Activated CD4-positive, alpha-beta memory T cell treated with anti-CD3 and anti-CD28 coated beads for 36 hours (primary cell): ENCODE data around the gene PCSK7. TPM values are rescaled to one million over a fixed set of nuclear protein-coding genes. Genes with fewer than 3 reads are reported as not detected.
A peak's percentile ranks its signal among the peaks of the same experiment; 100 is the strongest.
"Not testable (repeated sequence)": the region's sequence is repeated elsewhere in the genome, so short reads cannot be mapped to it uniquely, and the experiment has no call there.

Source experiments
- CTCF ChIA-PET: fragments of 350-600 bp; sonication (Branson Sonifier 250); formaldehyde crosslinking; loops from one replicate; lab custom pipeline; 2021; ENCODE audit warnings: antibody characterized with exemption, inconsistent platforms; lab: Charles Lee
- POLR2A ChIA-PET: fragments of 350-600 bp; sonication (Branson Sonifier 250); formaldehyde crosslinking; loops from one replicate; lab custom pipeline; 2021; ENCODE audit warnings: antibody characterized with exemption; lab: Charles Lee
- DNase-seq: peaks from one replicate; pipeline ENCODE4 v3.0.0-alpha.2; 2020
- H3K27ac Mint-ChIP-seq: one replicate; pipeline ENCODE4 v1.8.0; 2021; ENCODE audit warnings: mixed read lengths
- H3K27me3 Mint-ChIP-seq: one replicate; pipeline ENCODE4 v1.8.0; 2021; ENCODE audit warnings: mixed read lengths
- H3K36me3 Mint-ChIP-seq: one replicate; pipeline ENCODE4 v1.8.0; 2021; ENCODE audit warnings: mixed read lengths
- H3K4me1 Mint-ChIP-seq: one replicate; pipeline ENCODE4 v1.8.0; 2021; ENCODE audit warnings: low read depth, mixed read lengths
- H3K4me3 Mint-ChIP-seq: one replicate; pipeline ENCODE4 v1.8.0; 2021; ENCODE audit warnings: mild to moderate bottlenecking, mixed read lengths
- H3K9me3 Mint-ChIP-seq: one replicate; pipeline ENCODE4 v1.8.0; 2021; ENCODE audit warnings: mixed read lengths
- intact Hi-C: fragments of 100-400 bp; cut with micrococcal nuclease; formaldehyde crosslinking; loops from one replicate; pipeline ENCODE4 v1.15.1; 2023
- total RNA-seq, 2 experiments: library from RNA; stranded (reverse); gene quantifications; one replicate each; pipeline ENCODE4 v1.2.3, GENCODE V29; 2021

PCSK7 gene, protein sequence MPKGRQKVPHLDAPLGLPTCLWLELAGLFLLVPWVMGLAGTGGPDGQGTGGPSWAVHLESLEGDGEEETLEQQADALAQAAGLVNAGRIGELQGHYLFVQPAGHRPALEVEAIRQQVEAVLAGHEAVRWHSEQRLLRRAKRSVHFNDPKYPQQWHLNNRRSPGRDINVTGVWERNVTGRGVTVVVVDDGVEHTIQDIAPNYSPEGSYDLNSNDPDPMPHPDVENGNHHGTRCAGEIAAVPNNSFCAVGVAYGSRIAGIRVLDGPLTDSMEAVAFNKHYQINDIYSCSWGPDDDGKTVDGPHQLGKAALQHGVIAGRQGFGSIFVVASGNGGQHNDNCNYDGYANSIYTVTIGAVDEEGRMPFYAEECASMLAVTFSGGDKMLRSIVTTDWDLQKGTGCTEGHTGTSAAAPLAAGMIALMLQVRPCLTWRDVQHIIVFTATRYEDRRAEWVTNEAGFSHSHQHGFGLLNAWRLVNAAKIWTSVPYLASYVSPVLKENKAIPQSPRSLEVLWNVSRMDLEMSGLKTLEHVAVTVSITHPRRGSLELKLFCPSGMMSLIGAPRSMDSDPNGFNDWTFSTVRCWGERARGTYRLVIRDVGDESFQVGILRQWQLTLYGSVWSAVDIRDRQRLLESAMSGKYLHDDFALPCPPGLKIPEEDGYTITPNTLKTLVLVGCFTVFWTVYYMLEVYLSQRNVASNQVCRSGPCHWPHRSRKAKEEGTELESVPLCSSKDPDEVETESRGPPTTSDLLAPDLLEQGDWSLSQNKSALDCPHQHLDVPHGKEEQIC
- total RNA-seq, result 100 to 1,000 TPM; 104 to 105 TPM

DNA sequence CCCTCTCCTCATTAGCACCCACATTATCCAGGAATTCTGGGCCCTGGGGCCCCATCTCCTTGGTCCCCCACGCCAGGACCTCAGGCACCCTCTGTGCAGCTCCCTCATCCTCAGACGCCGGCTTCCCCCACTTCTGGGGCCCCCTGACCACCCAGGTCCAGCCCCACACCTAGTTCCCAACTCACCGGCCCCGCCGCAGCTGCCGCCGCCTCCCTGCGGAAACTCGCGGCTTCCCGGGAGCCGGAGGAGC, at the start of gene PCSK7:
Gene PCSK7, minus strand, starts transcription at position 232 of the 250 bp plus-strand sequence. CDS start 2,229 bp downstream, outside the sequence.
- H3K4me3 Mint-ChIP-seq, result peak within 1 kb of the TSS; percentile 99
- ChIA-PET POLR2A (interaction anchor here (1.3 to 3.3 kb wide), 4 partner anchors 52 to 378 kb away, joined by 3 to 22 read pairs (median 11); partner anchors contain the start of genes CEP164 and SIDT2), CTCF (interaction anchor here (0.8 to 2.8 kb wide), 9 partner anchors 10 to 441 kb away, joined by 3 to 21 read pairs (median 6); partner anchors contain the start of genes APOA5, CEP164, PAFAH1B2 and SIDT2)
- H3K36me3 Mint-ChIP-seq, result peaks cover 39% of the 10 kb centered on the region
- no peaks in the 10 kb centered on the region for H3K9me3 Mint-ChIP-seq
- H3K27ac Mint-ChIP-seq, result peak within 1 kb of the TSS; percentile 98
- intact Hi-C loops, result loop anchor here (1.0 to 5.0 kb wide), 7 partner anchors 96 to 756 kb away; partner anchors contain the start of genes BUD13, CEP164, IL10RA and ZPR1
- no peaks in the 10 kb centered on the region for H3K27me3 Mint-ChIP-seq
- H3K4me1 Mint-ChIP-seq, result peaks cover 41% of the 10 kb centered on the region
- peak; percentile 73 for DNase-seq

GRCh38 chr11:117281159-117281558, 49.3 kb upstream of the PCSK7 start:
- Mint-ChIP-seq H3K4me1 (peaks cover 35% of the 10 kb centered on the region), H3K4me3 (no peak overlapping the region), H3K27me3 (no peaks in the 10 kb centered on the region), H3K9me3 (no peaks in the 10 kb centered on the region), H3K36me3 (peaks cover 33% of the 10 kb centered on the region), H3K27ac (peak overlapping the region; percentile 30)
- intact Hi-C loops, result no loop called here
- CTCF ChIA-PET, result no interaction called here
- POLR2A ChIA-PET, result no interaction called here
- DNase-seq, result no peak

- Mint-ChIP-seq H3K36me3 (peaks cover 27% of the 10 kb centered on the region), H3K4me3 (no peak overlapping the region), H3K9me3 (no peaks in the 10 kb centered on the region), H3K27ac (peak overlapping the region; percentile 76), H3K27me3 (no peaks in the 10 kb centered on the region), H3K4me1 (peaks cover 46% of the 10 kb centered on the region)
- intact Hi-C loops, result no loop called here
- CTCF ChIA-PET, result interaction anchor here (1.0 kb wide), 1 partner anchor 49 kb away, joined by 3 read pairs; no protein-coding TSS in a partner anchor
- POLR2A ChIA-PET, result no interaction called here
- DNase-seq, result no peak
Observed at GRCh38 chr11:117279711-117280376, 48.0 kb upstream of the PCSK7 start.

- no peak for DNase-seq
- Mint-ChIP-seq H3K27ac (peak overlapping the region; percentile 50), H3K4me3 (no peak overlapping the region), H3K27me3 (no peaks in the 10 kb centered on the region), H3K9me3 (peaks cover 3% of the 10 kb centered on the region), H3K4me1 (peaks cover 53% of the 10 kb centered on the region), H3K36me3 (peaks cover 30% of the 10 kb centered on the region)
- CTCF ChIA-PET, result no interaction called here
- POLR2A ChIA-PET, result no interaction called here
- intact Hi-C loops, result no loop called here
Observed at GRCh38 chr11:117278347-117278746, 46.5 kb upstream of the PCSK7 start.

DNA sequence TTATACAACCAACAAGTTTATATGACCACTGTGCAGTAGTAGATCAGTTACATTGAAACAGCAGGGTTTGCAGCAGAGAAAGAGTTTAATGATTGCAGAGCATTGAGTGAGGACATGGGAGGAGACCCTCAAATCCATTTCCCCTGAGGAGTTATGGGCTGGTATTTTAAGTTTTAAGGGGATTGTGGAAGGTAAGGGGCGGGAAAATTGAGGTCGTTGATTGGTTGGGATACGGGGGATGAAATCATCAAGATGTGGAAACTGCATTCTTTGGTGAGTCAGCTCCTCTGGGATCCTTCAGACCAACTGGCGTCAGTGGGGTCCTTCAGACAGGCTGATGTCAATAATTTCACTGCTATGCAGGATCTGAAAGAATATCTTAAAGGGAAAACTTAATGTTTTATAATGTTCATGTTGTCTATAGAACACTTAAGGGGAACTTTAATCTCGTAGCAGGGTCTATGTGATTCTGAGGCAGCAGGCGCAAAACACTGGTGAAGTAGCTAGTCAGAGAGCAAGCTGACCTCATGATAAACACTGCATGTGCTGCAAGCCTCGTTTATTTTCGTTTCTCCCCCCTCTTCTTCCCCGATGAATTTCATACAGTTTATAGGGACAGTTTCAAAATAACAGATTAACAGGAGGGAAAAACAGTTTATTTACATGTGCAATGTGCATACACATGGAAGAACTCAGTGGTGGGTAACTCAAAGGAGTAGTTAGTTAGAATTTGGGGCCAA, 41.8 kb upstream of the PCSK7 start:
- DNase-seq, result no peak
- H3K36me3 Mint-ChIP-seq, result peaks cover 13% of the 10 kb centered on the region
- CTCF ChIA-PET, result interaction anchor here (1.0 kb wide), 1 partner anchor 11 kb away, joined by 3 read pairs; no protein-coding TSS in a partner anchor
- peaks cover 5% of the 10 kb centered on the region for H3K9me3 Mint-ChIP-seq
- no peak overlapping the region for H3K4me3 Mint-ChIP-seq
- POLR2A ChIA-PET, result no interaction called here
- no peaks in the 10 kb centered on the region for H3K27me3 Mint-ChIP-seq
- intact Hi-C loops, result no loop called here
- no peak overlapping the region for H3K27ac Mint-ChIP-seq
- peaks cover 24% of the 10 kb centered on the region for H3K4me1 Mint-ChIP-seq

- DNase-seq, CTCF ChIA-PET, H3K27me3 Mint-ChIP-seq, H3K4me3 Mint-ChIP-seq, intact Hi-C loops, H3K9me3 Mint-ChIP-seq, H3K27ac Mint-ChIP-seq: not testable (repeated sequence)
- Mint-ChIP-seq H3K36me3 (peaks cover 13% of the 10 kb centered on the region), H3K4me1 (peaks cover 19% of the 10 kb centered on the region)
- POLR2A ChIA-PET, result interaction anchor here (1.3 kb wide), 1 partner anchor 10 kb away, joined by 4 read pairs; no protein-coding TSS in a partner anchor
Observed at GRCh38 chr11:117272175-117272574, 40.3 kb upstream of the PCSK7 start.

DNA sequence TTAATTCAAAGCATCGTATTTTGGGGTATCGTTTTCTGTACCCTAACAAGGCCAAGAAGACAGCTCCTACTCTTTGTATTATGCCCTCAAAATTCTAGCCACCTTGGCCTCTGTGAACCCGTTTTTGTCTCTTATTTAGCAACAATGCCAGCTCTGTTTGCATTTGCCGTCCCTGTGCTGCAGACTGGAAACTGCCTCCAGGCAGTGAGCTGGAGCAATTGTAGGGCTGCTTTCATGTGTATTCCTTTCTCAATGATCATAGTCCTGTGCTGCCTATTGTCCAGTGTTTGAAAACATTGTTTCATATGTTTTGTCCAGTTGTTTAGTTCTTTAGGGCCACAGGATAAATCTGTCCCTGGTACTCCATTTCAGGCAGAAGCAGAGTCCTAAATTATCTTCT, 39.3 kb upstream of the PCSK7 start:
- intact Hi-C loops, result no loop called here
- ChIA-PET POLR2A (interaction anchor here (1.3 kb wide), 1 partner anchor 11 kb away, joined by 4 read pairs; no protein-coding TSS in a partner anchor), CTCF (no interaction called here)
- H3K4me3 Mint-ChIP-seq, result no peak overlapping the region
- peaks cover 19% of the 10 kb centered on the region for H3K4me1 Mint-ChIP-seq
- DNase-seq, result no peak
- peaks cover 14% of the 10 kb centered on the region for H3K36me3 Mint-ChIP-seq
- H3K27ac Mint-ChIP-seq, result no peak overlapping the region
- H3K9me3 Mint-ChIP-seq, result peaks cover 5% of the 10 kb centered on the region
- H3K27me3 Mint-ChIP-seq, result no peaks in the 10 kb centered on the region

DNA sequence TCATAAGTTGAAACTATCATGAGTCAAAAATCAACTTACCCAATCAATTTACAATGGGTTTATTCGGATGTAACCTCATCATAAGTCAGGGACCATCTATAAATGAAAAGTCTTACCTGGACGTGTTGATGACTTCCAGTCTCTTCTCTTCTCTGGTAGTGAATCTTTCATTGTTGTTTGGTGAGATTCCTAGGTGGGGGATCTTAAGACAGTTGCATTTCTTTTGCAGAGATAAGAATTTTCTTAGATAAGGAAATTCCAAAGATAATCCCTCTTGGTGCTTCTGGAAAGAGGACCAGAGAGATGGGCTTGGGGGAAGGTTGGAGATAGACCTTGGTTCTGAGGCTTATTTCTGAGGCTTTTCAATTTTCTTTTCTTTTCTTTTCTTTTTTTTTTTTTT, 38.0 kb upstream of the PCSK7 start:
- H3K27ac Mint-ChIP-seq, result no peak overlapping the region
- CTCF ChIA-PET, result no interaction called here
- intact Hi-C loops, result no loop called here

DNA sequence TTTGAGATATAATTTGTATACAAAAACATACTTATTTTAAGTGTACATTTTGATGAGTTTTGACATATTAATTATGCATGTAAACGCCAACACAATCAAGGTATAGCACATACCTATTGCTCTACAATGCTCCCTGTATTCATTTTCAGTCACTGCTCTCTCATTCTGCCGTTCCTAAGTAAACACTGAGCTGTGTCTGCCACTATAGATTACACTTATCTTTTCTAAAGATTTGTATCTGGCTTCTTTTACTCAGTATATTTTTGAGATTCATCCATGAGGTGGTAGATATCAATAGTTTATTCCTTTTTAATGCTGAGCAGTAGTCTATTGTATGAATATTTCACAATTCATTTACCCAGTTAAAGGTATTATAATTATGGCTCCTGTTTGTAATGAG, 33.9 kb upstream of the PCSK7 start:
- intact Hi-C loops, result no loop called here
- no peak for DNase-seq
- POLR2A ChIA-PET, result no interaction called here
- H3K36me3 Mint-ChIP-seq, result peaks cover 4% of the 10 kb centered on the region
- H3K27me3 Mint-ChIP-seq, result no peaks in the 10 kb centered on the region
- no peak overlapping the region for H3K4me3 Mint-ChIP-seq
- no peaks in the 10 kb centered on the region for H3K4me1 Mint-ChIP-seq
- no peaks in the 10 kb centered on the region for H3K9me3 Mint-ChIP-seq
- CTCF ChIA-PET, result no interaction called here
- H3K27ac Mint-ChIP-seq, result no peak overlapping the region

More for the DNA sequence above, 38.0 kb upstream of the PCSK7 start:
- DNase-seq, result no peak
- Mint-ChIP-seq H3K4me1 (peaks cover 7% of the 10 kb centered on the region), H3K27me3 (no peaks in the 10 kb centered on the region), H3K9me3 (peaks cover 5% of the 10 kb centered on the region), H3K4me3 (no peak overlapping the region), H3K36me3 (peaks cover 14% of the 10 kb centered on the region)
- POLR2A ChIA-PET, result no interaction called here

DNA sequence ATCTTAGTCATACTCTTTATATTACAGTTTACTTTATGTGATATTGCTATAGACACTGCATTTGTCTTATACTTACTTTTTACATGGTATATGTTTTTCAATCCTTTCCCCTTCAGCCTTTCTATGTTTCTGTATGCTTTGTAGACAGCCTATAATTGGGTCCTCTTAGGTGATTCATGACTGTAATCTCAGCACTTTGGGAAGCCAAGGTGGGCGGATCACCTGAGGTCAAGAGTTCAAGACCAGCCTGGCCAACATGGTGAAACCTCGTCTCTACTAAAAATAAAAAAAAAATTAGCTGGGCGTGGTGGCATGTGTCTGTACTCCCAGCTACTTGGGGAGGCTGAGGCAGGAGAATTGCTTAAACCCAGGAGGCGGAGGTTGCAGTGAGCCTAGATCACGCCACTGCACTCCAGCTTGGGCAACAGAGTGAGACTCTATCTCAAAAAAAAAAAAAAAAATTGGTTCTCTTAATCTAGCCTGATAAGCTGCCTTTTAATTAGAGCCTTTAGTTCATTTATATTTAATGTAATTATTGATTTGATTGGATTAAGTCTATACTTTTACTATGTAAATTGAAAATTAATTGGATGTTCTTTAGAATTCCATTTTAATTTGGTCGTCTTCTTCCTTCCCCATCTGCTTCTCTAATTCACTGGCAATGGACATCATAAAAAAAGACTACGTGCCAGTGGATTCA, 32.9 kb upstream of the PCSK7 start:
- H3K27ac Mint-ChIP-seq, H3K36me3 Mint-ChIP-seq, CTCF ChIA-PET, intact Hi-C loops, H3K4me3 Mint-ChIP-seq, H3K27me3 Mint-ChIP-seq, H3K9me3 Mint-ChIP-seq, DNase-seq, H3K4me1 Mint-ChIP-seq: not testable (repeated sequence)
- POLR2A ChIA-PET, result interaction anchor here (0.8 kb wide), 1 partner anchor 8 kb away, joined by 3 read pairs; no protein-coding TSS in a partner anchor

DNA sequence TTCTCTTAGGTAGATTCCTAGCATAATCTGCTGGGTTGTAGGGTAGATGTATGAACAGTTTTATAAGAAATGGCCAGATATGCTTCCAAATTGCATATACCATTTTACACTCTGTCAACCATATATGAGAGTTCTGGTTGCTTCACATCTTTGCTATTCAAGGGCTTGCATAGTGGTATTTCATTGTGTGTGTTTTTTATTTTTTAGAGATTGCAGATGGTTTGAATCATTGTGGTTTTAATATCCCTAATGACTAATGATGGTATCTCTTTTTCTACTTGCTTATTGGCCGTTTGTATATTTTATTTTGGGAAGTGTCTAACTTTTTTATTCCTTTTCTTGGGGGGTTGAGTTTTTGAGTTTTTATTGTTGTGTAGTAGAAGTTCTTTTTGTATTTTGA, 27.5 kb upstream of the PCSK7 start:
- Mint-ChIP-seq H3K27ac (no peak overlapping the region), H3K27me3 (no peaks in the 10 kb centered on the region), H3K4me1 (no peaks in the 10 kb centered on the region), H3K36me3 (peaks cover under 1% of the 10 kb centered on the region), H3K9me3 (no peaks in the 10 kb centered on the region), H3K4me3 (no peak overlapping the region)
- intact Hi-C loops, result no loop called here
- DNase-seq, result no peak
- CTCF ChIA-PET, result no interaction called here
- POLR2A ChIA-PET, result no interaction called here
